Fibroblast of the aortic adventitia (primary cell): ENCODE measurements around the gene ADK. TPM values are rescaled to one million over a fixed set of nuclear protein-coding genes. Genes with fewer than 3 reads are reported as not detected.

Source experiments
- DNase-seq: peaks from one replicate; pipeline ENCODE4 v3.0.0-alpha.2; 2010; ENCODE audit warnings: low read depth
- H3K4me3 ChIP-seq: 2 replicates; pipeline ENCODE4 v1.5.1; 2011; ENCODE audit warnings: low read depth, mild to moderate bottlenecking, control low read depth, low read length, moderate library complexity
- CTCF ChIP-seq: IDR thresholded peaks from 2 replicates; pipeline ENCODE4 v1.5.1; 2011; ENCODE audit warnings: mild to moderate bottlenecking, low read length, control low read depth, inconsistent platforms; ENCODE audit not compliant: insufficient read depth
- total RNA-seq: library from RNA; depleted of rRNA; stranded (reverse); fragments of >200 nt; gene quantifications from 2 replicates; pipeline ENCODE4 v1.2.3, GENCODE V29; 2012; ENCODE audit warnings: low replicate concordance

ADK gene
- total RNA-seq, 1 donor = 96.8 TPM

- DNase-seq = no peak
- H3K4me3 ChIP-seq = no peak overlapping the region
- no peak for TF ChIP-seq CTCF
These were observed 40.9 kb upstream of the ADK start for GRCh38 chr10:74110120-74110519.

DNA sequence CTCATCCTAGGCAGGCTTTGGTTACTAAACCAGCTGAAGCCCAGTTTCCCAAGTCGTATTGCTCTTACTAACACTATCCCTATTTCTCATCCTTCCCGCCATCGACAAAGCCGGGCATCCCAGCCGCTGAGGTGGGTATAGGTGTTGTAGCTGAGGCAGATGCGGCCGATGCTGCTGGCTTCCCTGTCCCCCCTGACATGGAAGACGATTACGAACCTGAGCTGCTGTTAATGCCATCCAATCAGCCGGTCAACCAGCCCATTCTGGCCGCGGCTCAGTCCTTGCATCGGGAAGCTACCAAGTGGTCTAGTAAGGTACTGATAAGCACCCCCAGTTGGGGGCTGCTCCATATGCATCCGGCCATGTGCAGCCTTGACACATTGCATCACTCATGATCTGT is 39.2 kb upstream of the ADK start:
- no peak for DNase-seq
- TF ChIP-seq CTCF = no peak
- no peak overlapping the region for H3K4me3 ChIP-seq

- TF ChIP-seq CTCF = no peak
- peak; percentile 82 for DNase-seq
- H3K4me3 ChIP-seq = no peak overlapping the region
These were observed 37.5 kb upstream of the ADK start for GRCh38 chr10:74113546-74113945.

- DNase-seq = no peak
- TF ChIP-seq CTCF = no peak
- no peak overlapping the region for H3K4me3 ChIP-seq
These were observed 37.0 kb upstream of the ADK start for GRCh38 chr10:74114041-74114448.

- no peak for DNase-seq
- TF ChIP-seq CTCF = no peak
- no peak overlapping the region for H3K4me3 ChIP-seq
These were observed 33.3 kb upstream of the ADK start for GRCh38 chr10:74117738-74118137.

- no peak overlapping the region for H3K4me3 ChIP-seq
- no peak for TF ChIP-seq CTCF
- no peak for DNase-seq
These were observed 32.2 kb upstream of the ADK start for GRCh38 chr10:74118804-74119203.

DNA sequence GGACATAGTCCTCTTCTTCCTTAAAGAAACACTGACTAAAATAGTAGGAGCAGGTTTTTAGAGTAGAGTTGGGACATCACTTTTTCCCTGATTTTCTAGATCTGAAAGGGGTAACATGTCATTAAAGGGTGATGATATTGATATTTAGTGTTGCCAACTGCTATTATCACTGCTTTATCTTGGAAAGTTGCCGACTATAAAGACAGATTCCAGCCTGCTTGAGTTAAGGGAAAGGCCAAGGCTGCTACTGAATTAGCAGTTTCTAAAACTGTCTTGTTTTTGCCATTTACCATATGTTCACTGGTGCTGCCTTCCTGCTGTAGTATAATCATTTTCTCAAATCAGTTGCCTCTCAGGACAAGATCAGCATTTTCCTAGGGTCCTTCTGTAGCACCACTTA is 30.1 kb upstream of the ADK start:
- H3K4me3 ChIP-seq = no peak overlapping the region
- no peak for DNase-seq
- TF ChIP-seq CTCF = no peak
